ENCODE measurements around the gene CCR8.
"Not testable (repeated sequence)": the region's sequence is repeated elsewhere in the genome, so short reads cannot be mapped to it uniquely, and the experiment has no call there.

The CCR8 gene

GRCh38 chr3:39351134-39351533, 21.6 kb downstream of the CCR8 start:
- not testable (repeated sequence) for H2BK120ac ChIP-seq (ENCODE audit: low read depth, low read length); H3K23ac ChIP-seq (ENCODE audit: low read length in 2 of 2); H4K91ac ChIP-seq (ENCODE audit: low read length); H4K8ac ChIP-seq (ENCODE audit: low read length); H3K14ac ChIP-seq (ENCODE audit: low read length in 2 of 2); H3K9me3 ChIP-seq (ENCODE audit: control insufficient read depth, low read length); H3K79me1 ChIP-seq (replicated peaks; ENCODE audit: low read length, poor library complexity, severe bottlenecking); H3K9ac ChIP-seq (ENCODE audit: low read length); H2BK15ac ChIP-seq (ENCODE audit: low read depth, poor library complexity, severe bottlenecking); H3K4me2 ChIP-seq (ENCODE audit: low read length, poor library complexity, severe bottlenecking); H2BK12ac ChIP-seq (ENCODE audit: low read length in 2 of 2); H2AFZ ChIP-seq (ENCODE audit: low read depth, low read length); H3K27me3 ChIP-seq (ENCODE audit: control insufficient read depth in 1 of 2, insufficient read depth in 1 of 2, low read length in 2 of 2); H3K4ac ChIP-seq (ENCODE audit: low read depth in 1 of 2, low read length in 2 of 2); H3K36me3 ChIP-seq (ENCODE audit: control insufficient read depth in 1 of 2, insufficient read depth in 2 of 2, low read depth in 1 of 2, low read length in 2 of 2); H2AK5ac ChIP-seq (ENCODE audit: low read length, severe bottlenecking); DNase-seq; H3K4me3 ChIP-seq (ENCODE audit: insufficient read depth in 1 of 2, low read depth in 1 of 2, low read length in 2 of 2); H3K18ac ChIP-seq (ENCODE audit: low read depth in 1 of 2, low read length in 2 of 2); H2BK5ac ChIP-seq (ENCODE audit: low read depth, low read length, poor library complexity, severe bottlenecking); H3K4me1 ChIP-seq (ENCODE audit: control insufficient read depth, insufficient read depth, low read depth, low read length); H3K27ac ChIP-seq (ENCODE audit: low read length, poor library complexity, severe bottlenecking)
- WGBS: 73% methylated on average over 2 of the region's 2 CpGs

- DNase-seq; H3K9ac ChIP-seq (ENCODE audit: low read length); H3K23ac ChIP-seq (ENCODE audit: low read length in 2 of 2); H2BK120ac ChIP-seq (ENCODE audit: low read depth, low read length); H3K27me3 ChIP-seq (ENCODE audit: control insufficient read depth in 1 of 2, insufficient read depth in 1 of 2, low read length in 2 of 2); H4K8ac ChIP-seq (ENCODE audit: low read length); H3K4me1 ChIP-seq (ENCODE audit: control insufficient read depth, insufficient read depth, low read depth, low read length); H4K91ac ChIP-seq (ENCODE audit: low read length); H3K36me3 ChIP-seq (ENCODE audit: control insufficient read depth in 1 of 2, insufficient read depth in 2 of 2, low read depth in 1 of 2, low read length in 2 of 2); H2AK5ac ChIP-seq (ENCODE audit: low read length, severe bottlenecking); H2AFZ ChIP-seq (ENCODE audit: low read depth, low read length); H3K27ac ChIP-seq (ENCODE audit: low read length, poor library complexity, severe bottlenecking); H3K79me1 ChIP-seq (replicated peaks; ENCODE audit: low read length, poor library complexity, severe bottlenecking); H3K4me3 ChIP-seq (ENCODE audit: insufficient read depth in 1 of 2, low read depth in 1 of 2, low read length in 2 of 2); H3K14ac ChIP-seq (ENCODE audit: low read length in 2 of 2); H2BK12ac ChIP-seq (ENCODE audit: low read length in 2 of 2); H3K9me3 ChIP-seq (ENCODE audit: control insufficient read depth, low read length); H3K4ac ChIP-seq (ENCODE audit: low read depth in 1 of 2, low read length in 2 of 2); H2BK15ac ChIP-seq (ENCODE audit: low read depth, poor library complexity, severe bottlenecking); H3K4me2 ChIP-seq (ENCODE audit: low read length, poor library complexity, severe bottlenecking); H2BK5ac ChIP-seq (ENCODE audit: low read depth, low read length, poor library complexity, severe bottlenecking); H3K18ac ChIP-seq (ENCODE audit: low read depth in 1 of 2, low read length in 2 of 2): not testable (repeated sequence)
- 100% methylated on average over 1 of the region's 3 CpGs for WGBS
Measured at GRCh38 chr3:39353168-39353927, 23.8 kb downstream of the CCR8 start.

- WGBS: 75% methylated on average over 3 of the region's 3 CpGs
- Histone ChIP-seq H3K18ac (ENCODE audit: low read depth in 1 of 2, low read length in 2 of 2) (no peak overlapping the region), H3K4me3 (ENCODE audit: insufficient read depth in 1 of 2, low read depth in 1 of 2, low read length in 2 of 2) (no peak overlapping the region), H2BK15ac (ENCODE audit: low read depth, poor library complexity, severe bottlenecking) (no peak overlapping the region), H4K91ac (ENCODE audit: low read length) (no peak overlapping the region), H2AK5ac (ENCODE audit: low read length, severe bottlenecking) (no peak overlapping the region), H3K79me1 (replicated peaks; ENCODE audit: low read length, poor library complexity, severe bottlenecking) (no peaks in the 10 kb centered on the region), H3K23ac (ENCODE audit: low read length in 2 of 2) (no peak overlapping the region), H3K27me3 (ENCODE audit: control insufficient read depth in 1 of 2, insufficient read depth in 1 of 2, low read length in 2 of 2) (peaks cover 0 to 9% of the 10 kb centered on the region in 2 experiments), H3K27ac (ENCODE audit: low read length, poor library complexity, severe bottlenecking) (no peak overlapping the region), H3K4me1 (ENCODE audit: control insufficient read depth, insufficient read depth, low read depth, low read length) (no peaks in the 10 kb centered on the region), H3K4ac (ENCODE audit: low read depth in 1 of 2, low read length in 2 of 2) (no peak overlapping the region), H3K9me3 (ENCODE audit: control insufficient read depth, low read length) (no peaks in the 10 kb centered on the region), H3K14ac (ENCODE audit: low read length in 2 of 2) (no peak overlapping the region), H3K9ac (ENCODE audit: low read length) (no peak overlapping the region), H3K36me3 (ENCODE audit: control insufficient read depth in 1 of 2, insufficient read depth in 2 of 2, low read depth in 1 of 2, low read length in 2 of 2) (no peaks in the 10 kb centered on the region), H4K8ac (ENCODE audit: low read length) (no peak overlapping the region), H2BK120ac (ENCODE audit: low read depth, low read length) (no peak overlapping the region), H2BK5ac (ENCODE audit: low read depth, low read length, poor library complexity, severe bottlenecking) (no peak overlapping the region), H3K4me2 (ENCODE audit: low read length, poor library complexity, severe bottlenecking) (no peak overlapping the region), H2BK12ac (ENCODE audit: low read length in 2 of 2) (no peak overlapping the region), H2AFZ (ENCODE audit: low read depth, low read length) (no peak overlapping the region)
- no peak for DNase-seq
Measured at GRCh38 chr3:39358333-39358732, 28.8 kb downstream of the CCR8 start.

- H3K9me3 ChIP-seq (ENCODE audit: control insufficient read depth, low read length): no peaks in the 10 kb centered on the region
- H3K23ac ChIP-seq (ENCODE audit: low read length in 2 of 2): no peak overlapping the region
- H2AK5ac ChIP-seq (ENCODE audit: low read length, severe bottlenecking): no peak overlapping the region
- no peak overlapping the region for H3K4ac ChIP-seq (ENCODE audit: low read depth in 1 of 2, low read length in 2 of 2)
- no peak overlapping the region for H3K4me3 ChIP-seq (ENCODE audit: insufficient read depth in 1 of 2, low read depth in 1 of 2, low read length in 2 of 2)
- no peak overlapping the region for H3K27ac ChIP-seq (ENCODE audit: low read length, poor library complexity, severe bottlenecking)
- no peak overlapping the region for H2BK5ac ChIP-seq (ENCODE audit: low read depth, low read length, poor library complexity, severe bottlenecking)
- no peak overlapping the region for H3K9ac ChIP-seq (ENCODE audit: low read length)
- H3K4me1 ChIP-seq (ENCODE audit: control insufficient read depth, insufficient read depth, low read depth, low read length): no peaks in the 10 kb centered on the region
- H3K79me1 ChIP-seq (replicated peaks; ENCODE audit: low read length, poor library complexity, severe bottlenecking): no peaks in the 10 kb centered on the region
- H3K4me2 ChIP-seq (ENCODE audit: low read length, poor library complexity, severe bottlenecking): no peak overlapping the region
- WGBS: 80% methylated on average over 8 of the region's 8 CpGs
- no peak overlapping the region for H2BK12ac ChIP-seq (ENCODE audit: low read length in 2 of 2)
- no peak overlapping the region for H3K18ac ChIP-seq (ENCODE audit: low read depth in 1 of 2, low read length in 2 of 2)
- no peaks in the 10 kb centered on the region for H3K36me3 ChIP-seq (ENCODE audit: control insufficient read depth in 1 of 2, insufficient read depth in 2 of 2, low read depth in 1 of 2, low read length in 2 of 2)
- H4K91ac ChIP-seq (ENCODE audit: low read length): no peak overlapping the region
- H4K8ac ChIP-seq (ENCODE audit: low read length): peak overlapping the region; percentile 28
- peaks cover 0 to 9% of the 10 kb centered on the region in 2 experiments for H3K27me3 ChIP-seq (ENCODE audit: control insufficient read depth in 1 of 2, insufficient read depth in 1 of 2, low read length in 2 of 2)
- H2BK120ac ChIP-seq (ENCODE audit: low read depth, low read length): no peak overlapping the region
- H2BK15ac ChIP-seq (ENCODE audit: low read depth, poor library complexity, severe bottlenecking): no peak overlapping the region
- DNase-seq: no peak
- no peak overlapping the region for H3K14ac ChIP-seq (ENCODE audit: low read length in 2 of 2)
- no peak overlapping the region for H2AFZ ChIP-seq (ENCODE audit: low read depth, low read length)
Measured at GRCh38 chr3:39361252-39361927, 31.9 kb downstream of the CCR8 start.
